Adrenal gland (tissue), 5 donors: Measurements from ENCODE around the gene RYR3.

ENCODE experiments used
- CTCF ChIP-seq, 6 experiments: fragments of 450-650 bp in 4 of 6; fragments of 200-600 bp in 2 of 6; sonication (generic) in 1 of 6; IDR thresholded peaks; 1 replicate in 5 of 6; 2 replicates in 1 of 6; pipeline versions ENCODE4 v1.5.1 to v1.8.0; 2016 to 2021; ENCODE audit warnings: antibody characterized with exemption in 6 of 6, mild to moderate bottlenecking in 2 of 6, moderate library complexity in 1 of 6
- POLR2A ChIP-seq, 2 donors: fragments of 450-650 bp; IDR thresholded peaks; one replicate each; pipeline ENCODE4 v1.6.1; 2017; ENCODE audit warnings: antibody characterized with exemption in 2 of 2, mild to moderate bottlenecking in 2 of 2, moderate library complexity in 1 of 2
- donor health status: DM: no; HTN: no; CAD: no.

GRCh38 chr15:33797651-33798050 is 486.9 kb downstream of the RYR3 start:
- TF ChIP-seq CTCF (IDR thresholded peaks at IDR 0.05) (no peak), POLR2A (IDR thresholded peaks at IDR 0.05) (no peak)
